GM18907 (cell line): ENCODE measurements around the gene ZNF519.
A peak's percentile ranks its signal among the peaks of the same experiment; 100 is the strongest.

ENCODE experiments used
- ATAC-seq: cut with Tn5 transposase; IDR thresholded peaks from one replicate; pipeline ENCODE4 v1.9.1; 2021; ENCODE audit warnings: mild to moderate bottlenecking, moderate library complexity; ENCODE audit not compliant: unreplicated experiment

Gene ZNF519

DNA sequence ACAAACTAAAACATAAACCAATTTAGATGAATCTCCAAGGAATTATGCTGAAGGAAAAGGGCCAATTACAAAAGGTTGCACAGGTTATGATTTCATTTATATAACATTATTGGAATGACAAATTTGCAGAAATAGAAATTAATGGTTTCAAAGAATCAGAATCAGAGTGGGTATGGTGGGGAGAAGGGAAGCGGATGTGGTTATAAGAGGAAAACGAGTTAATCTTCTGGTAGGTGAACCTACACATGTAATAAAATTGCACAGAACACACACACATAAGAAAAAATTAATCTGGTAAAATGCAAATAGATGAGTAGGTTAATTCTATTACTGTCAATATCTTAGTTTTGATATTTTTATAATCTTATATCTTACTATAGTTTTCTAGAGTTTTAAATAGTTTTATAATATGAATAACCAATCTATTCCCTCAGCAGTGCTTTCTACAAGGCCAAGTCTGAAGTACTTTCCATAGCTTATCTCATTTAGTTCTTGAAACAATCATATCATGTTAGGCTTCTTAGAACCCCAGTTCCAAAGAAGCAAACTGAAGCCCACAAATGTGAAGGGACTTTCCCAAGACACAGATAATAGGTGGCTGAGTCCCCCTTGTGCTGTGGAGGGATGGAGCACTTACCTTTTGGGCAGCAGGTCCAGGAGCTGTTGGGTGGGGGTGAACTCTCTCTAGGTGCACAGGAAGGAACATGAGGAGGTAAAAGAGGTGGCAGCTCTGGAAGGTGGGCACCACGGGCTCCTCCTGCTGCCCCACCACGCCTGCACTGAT, 31.5 kb downstream of the ZNF519 start:
- no peak for ATAC-seq

DNA sequence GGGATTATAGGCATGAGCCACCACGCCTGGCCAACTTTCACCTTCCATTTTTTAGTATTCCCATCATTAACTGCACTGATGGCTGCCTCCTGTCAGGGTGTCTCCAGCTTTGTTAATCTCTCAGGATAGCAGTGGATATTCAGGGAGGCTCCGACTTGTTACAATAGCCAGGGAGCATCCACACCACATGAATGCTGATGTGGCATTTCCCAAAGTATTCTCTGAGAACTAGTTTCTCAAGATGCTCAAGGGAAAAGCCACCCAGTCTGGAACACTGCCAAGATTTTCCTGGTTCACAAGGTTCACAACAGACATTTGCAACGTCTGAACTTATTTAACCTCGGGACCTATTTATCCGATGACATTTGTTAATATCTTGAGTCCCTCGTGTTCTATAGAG, 33.8 kb downstream of the ZNF519 start:
- ATAC-seq, result no peak

GRCh38 chr18:14097761-14098160, 34.5 kb downstream of the ZNF519 start:
- no peak for ATAC-seq

GRCh38 chr18:14093307-14093915, 38.8 kb downstream of the ZNF519 start:
- peak; percentile 47 for ATAC-seq

DNA sequence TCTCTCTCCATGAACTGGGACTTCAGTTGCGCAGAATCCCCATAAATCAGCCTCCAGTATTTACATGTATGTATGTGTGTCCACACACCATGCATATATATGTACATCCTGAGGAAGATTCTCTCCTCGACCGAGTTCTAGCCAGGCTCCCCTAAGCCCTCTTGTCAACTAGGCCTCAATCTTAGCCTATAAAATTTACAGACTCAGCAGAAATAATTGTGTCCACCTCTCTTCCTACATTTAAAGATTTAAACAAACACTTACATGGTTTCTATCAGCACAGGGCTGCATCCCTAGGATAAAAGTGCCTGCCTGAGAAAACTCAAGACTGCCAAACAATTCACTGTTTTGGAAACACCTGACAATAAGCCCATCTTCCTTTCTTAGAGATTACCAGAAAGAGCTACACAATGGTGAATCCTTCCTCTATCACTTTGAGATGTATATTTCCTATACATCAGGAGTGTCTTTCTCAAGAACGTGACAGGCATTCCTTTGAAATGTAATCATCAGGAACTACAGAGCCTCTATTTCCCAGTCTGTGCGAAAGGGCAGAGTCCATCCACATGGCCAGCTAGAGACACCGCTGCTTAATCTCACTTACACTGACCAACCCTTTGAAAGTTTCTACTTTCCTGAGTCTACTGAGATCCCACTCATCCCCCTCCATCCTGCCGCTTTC, 39.5 kb downstream of the ZNF519 start:
- no peak for ATAC-seq

DNA sequence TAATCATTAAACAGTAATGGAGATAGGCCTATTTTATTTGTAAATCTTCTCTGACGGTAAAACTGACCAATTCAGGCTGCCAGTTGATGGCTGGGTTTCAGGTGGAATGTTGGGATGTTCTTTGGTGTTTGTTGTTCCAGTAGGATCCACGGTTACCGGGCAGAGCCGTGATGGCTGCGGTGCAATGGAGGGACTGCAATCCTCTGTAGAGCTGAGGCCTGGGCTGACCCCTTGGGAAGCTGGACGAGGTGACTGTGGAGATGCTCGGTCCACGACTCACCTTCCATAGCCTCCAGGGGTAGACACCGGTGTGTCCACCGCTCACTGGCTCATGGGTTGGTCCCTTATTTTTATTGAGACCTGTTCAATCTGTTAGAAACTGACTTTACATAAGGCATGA, 42.5 kb downstream of the ZNF519 start:
- no peak for ATAC-seq

GRCh38 chr18:14089191-14089590, 43.0 kb downstream of the ZNF519 start:
- no peak for ATAC-seq

DNA sequence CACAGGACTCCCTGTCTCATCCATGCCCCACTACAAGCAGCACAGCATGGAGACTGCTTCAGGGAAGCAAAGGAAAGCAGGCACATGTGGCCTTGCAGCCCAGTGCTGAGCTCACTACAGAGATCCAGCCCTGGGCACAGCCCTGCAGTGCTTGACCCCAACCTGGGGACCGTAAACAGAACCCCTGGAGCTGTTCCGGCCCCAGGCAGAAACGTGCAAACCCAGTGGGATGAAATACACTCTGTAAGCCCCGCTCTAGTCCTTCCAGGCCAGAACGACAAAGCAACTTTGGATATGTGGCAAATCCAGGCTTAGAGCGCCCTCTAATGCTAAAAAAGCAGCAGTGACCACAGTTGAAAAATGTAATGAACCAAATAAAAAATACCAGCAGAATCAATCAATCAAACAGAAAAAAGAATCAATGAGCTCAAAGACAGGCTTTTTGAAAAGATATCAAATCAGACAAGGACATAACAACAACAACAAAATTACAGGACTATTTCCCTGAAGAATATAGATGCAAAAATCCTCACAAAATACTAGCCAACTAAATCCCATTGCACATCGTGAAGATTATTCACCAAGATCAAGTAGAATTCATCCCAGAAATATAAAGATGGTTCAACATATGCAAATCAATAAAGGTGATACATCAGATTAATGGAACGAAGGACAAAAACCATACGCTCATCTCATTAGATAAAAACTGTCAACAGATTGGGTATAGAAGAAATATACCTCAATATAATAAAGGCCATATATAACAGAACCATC, 45.6 kb downstream of the ZNF519 start:
- ATAC-seq, result peak; percentile 70

GRCh38 chr18:14085770-14086457, 46.3 kb downstream of the ZNF519 start:
- peak; percentile 25 for ATAC-seq

DNA sequence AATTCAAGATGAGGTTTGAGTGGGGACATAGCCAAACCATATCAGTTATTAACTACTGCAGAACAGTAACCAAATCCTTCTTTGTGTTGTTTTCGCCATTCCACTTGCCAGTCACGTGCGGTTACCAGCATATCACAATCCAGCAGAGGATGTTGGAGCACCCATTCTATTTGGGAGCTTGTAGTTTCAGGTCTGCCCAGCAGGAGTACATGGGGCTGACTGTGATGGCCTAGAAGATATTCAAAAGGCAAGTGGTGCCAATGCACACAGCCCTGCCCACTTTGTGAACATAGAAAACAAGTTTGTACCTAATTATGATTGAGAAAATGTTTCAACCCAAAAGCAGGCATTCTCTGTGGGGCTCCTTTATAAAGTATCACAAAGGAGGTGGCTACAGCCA, 57.0 kb downstream of the ZNF519 start:
- no peak for ATAC-seq

DNA sequence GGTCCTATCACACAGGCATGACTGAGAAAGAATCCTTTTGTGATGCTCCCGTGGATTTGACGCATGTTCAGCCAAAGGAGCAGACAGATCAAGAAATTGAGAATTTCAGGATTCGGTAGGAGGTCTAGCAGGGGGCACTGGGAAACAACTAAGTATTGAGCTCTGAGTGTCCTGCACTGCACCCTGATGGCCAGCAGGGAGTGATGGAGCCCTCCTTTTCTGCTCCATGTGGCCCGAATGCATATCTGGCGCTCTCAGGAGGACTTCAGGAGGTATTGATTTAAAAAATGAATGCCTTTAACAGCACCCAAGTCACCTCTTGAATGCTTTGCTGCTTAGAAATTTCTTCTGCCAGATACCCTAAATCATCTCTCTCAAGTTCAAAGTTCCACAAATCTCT, 58.0 kb downstream of the ZNF519 start:
- ATAC-seq, result no peak

DNA sequence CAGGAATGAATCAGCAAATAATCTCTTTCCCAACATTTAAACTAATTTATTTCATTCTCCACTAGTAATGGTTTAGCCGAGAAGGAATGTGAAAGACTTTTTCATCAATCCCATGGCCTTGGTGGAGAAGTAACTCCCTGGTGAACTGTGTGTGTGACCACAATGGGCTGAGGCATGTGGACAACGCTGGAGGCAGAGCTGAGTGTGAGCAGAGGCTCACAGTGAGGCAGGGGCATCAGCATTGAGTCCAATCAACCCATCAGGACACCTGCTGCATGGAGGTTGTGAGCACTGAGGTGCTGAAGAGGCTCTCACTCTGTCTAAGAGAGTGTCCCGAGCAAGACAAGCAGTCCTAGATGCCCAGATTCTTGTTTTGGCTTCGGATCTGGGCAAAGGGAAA, 78.6 kb downstream of the ZNF519 start:
- ATAC-seq, result no peak
